SKM-1 (cell line): ENCODE data around the gene MVB12B.

Experiments
- DNase-seq: peaks from one replicate; lab custom pipeline; 2025; ENCODE audit not compliant: unreplicated experiment; lab: John Stamatoyannopoulos, UW

Gene MVB12B

GRCh38 chr9:126501383-126502331 lies 175.0 kb downstream of the MVB12B start:
- no peak for DNase-seq

DNA sequence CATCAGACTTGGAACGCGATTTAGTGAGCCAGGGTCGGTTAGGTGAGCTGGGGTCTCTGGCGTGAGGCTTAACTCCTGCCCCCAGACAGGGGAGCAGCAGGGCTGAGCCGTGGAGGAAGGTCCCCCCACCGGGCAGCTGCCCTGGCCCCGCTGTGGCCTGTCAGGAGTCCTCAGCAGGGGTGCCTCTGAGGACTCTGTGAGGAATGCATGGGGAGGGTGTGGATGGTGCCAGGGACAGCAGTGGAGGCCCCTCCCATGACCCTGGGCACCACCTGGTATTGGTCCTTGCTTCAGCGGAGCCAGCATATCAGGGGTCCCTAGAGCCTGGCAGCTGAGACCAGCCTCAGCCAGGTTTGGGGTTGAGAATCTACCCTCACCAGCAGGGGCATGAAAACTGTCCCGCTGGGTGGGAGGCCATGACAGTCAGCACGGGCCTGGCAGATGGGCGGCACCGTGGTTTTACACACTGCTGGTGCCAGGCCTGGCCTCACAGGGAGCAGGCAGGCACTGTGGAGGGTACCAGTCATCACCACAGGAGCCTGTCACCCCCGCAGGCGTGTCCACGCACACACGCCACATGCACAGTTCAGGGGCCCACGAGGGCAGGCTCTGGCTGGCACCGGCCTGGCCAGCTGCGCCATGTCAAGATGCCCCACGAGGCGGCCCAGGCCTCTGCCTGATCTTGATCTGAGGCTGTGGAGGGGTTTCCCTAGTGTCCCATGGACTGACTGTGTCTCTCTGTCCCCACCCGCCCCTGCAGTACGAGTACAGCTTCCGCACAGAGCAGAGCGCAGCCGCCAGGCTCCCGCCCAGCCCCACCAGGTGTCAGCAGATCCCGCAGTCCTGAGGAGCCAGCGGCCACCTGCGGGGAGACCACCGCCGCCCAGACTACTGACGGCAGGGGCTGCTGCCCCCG lies 176.0 kb downstream of the MVB12B start:
- no peak for DNase-seq

- no peak for DNase-seq
Observed at GRCh38 chr9:126503333-126504085, 176.9 kb downstream of the MVB12B start.

DNA sequence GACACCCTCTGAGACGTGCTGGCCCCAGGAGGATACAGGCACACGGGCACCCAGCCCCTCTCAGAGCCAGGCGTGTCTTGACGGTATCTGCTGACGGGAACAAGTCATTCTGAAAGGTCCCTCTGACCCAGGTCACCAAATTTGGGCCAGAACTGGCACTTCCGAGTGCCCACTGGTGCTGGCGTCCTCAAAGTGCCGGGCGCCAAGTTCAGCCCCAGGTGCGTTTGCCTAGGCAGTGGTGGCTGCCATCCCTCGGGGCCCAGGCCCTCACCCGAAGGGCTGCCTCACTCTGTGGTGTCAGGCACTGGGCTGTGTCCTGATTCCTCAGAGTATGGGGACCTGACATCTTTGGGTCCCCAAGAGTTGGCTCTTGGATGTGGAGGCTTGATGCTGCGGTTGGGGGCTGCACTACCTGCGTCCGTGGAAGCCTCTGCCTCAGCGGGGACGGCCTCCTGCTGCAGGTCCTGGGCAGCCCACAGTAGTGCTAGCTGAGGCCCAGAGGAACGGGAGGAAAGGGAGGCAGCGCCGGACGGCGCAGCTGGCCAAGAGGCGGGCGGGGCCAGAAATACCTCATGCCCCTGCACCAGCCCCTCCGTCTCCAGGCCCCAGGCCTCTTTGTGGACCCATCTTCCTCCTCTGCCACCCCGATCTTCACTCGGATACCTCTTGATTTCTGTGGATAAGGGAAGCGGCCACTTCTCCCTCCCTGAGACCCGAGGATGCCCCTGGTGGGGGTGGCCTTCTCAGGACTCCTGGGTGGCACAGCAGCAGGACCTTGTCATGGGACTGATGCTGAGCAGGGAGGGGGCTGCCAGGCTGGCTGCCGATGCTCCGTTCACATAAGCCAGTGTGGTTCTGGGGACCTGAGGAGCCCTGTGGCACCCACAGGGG lies 177.7 kb downstream of the MVB12B start:
- no peak for DNase-seq

DNA sequence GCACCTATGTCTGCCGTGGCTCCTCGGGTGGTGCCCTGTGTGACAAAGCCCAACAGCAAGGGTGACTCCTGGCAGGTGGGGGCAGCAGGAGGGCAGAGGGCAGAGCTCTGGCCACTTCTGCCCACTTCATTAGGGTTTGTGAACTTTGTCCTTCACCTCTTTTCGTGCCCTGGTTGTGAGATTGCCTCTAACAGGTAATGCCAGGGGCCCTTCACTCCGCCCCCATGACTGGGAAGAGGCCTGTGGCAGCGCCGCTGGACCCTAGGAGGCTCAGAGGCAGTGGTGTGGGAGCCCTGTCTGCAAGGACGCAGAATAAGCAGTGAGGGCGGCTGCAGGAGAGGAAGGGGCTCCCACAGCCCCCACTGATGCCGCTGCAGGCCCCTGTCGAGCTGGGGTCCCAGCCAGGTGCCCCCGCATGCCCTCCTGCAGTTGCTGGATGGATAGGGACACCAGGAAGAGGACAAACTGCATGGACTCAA lies 178.4 kb downstream of the MVB12B start:
- DNase-seq = no peak

DNA sequence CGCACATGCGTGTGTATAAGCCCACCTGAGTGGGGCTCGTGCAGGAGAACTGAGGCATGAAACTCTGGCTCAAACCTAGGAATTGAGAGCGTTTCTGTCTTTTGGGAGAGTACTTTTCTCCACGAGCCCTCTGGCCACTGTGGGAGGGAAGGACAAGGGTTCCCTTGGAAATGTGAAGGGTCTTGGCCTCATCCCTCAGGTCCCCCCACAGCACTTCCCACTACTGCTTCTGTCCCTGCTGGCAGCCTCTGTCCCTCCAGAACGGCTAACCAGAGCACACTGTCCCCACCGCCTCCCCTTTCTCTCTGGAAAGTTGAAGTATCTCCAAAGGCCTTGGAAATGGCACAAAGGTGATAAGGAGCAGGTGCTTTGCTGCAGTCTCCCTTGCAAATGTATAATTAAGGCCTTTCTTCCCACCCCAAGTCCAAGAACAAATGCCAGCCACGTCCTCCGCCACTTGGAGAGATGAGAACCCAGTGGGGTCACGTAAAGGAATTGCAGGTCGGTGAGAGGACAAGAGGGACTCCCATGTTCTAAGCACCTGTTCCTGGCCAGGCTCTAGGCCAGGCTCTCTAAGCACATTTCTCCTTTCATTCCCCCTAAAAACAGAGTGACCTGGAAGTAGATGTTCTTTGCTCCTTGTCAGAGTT lies 179.2 kb downstream of the MVB12B start:
- DNase-seq = no peak

DNA sequence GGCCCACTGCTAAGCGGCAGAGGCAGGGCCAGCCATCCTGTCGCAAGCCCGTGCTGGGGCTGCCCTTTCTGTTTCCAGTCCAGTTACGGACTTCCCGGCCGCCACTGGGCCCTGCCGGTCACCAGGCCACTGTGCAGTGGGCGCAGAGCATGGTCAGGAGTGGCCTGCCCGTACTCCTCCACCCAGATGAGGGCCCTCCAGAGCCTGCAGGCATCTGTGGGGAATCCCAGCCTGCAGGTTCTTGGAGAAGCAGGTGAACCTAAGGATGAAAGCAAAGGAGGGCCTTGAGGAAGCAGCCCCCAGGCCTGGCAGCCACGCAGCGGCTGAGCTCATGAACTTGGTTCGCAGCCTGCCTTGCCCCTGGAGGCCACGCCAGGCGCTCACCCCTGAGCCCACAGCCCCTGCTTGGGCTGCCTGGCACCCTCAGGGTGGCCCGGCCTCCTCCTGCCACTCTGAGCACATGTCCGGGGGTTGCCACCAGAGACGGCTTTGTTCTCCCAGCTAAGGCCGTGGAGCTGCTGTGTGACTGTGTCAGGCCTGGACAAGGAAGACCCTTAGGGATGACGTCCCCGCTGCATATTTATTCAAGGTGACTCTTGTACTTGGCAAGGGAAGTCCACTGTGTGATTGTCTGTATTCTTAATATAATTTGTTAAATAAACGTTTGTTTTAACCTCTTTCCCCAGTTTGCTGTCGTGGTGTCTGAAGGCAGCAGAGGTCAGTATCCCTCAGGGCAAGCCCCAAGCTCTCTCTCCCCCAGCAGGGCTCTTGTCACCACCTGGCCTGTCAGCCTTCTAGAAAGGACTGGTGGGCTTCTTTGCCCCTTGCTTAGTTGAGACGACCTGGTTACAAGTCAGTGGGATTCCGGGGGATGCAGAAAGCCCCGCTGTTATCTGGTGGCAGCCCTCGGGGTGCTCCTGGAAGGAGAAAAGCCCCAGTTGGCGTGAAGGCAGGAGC lies 180.0 kb downstream of the MVB12B start:
- DNase-seq = no peak

DNA sequence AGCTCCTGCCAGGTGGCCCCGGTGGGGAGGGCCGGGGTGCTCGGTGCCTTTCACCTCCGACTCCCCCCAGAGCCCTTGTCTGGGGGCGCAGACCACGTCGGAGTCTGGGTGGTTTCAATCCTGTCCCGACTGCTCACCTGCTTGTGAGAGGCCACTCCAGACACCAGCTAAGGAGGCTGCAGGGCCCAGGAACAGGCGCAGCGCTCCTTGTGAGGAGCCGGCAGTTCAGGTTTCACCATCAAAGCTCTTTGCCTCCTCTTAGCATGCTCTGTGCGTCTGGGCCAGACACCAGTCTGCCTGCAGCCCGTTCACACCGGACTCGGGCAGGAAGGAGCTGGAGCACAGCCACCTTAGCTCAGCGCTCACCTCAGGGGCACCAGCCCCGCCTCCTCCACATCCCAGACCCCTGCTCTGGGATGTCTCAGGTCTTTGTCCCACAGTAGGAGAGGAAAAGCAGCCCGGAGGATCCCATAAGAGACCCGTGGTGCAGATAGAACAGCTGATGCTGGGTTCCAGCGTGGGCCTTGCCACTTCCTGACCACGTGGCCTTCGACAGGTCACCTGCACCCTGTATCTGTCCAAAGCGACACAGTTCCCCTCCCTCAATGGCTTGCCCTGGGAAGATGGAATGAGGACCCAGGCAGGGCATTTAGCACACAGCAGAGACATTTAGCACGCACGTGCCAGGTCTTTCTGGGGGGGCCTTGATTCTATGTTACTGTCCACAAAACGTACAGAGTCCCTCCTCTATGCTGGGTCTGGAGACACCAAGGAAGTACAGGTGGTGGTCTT lies 180.9 kb downstream of the MVB12B start:
- DNase-seq = no peak

- no peak for DNase-seq
Observed at GRCh38 chr9:126508171-126508591, 181.6 kb downstream of the MVB12B start.

- DNase-seq = no peak
Observed at GRCh38 chr9:126508928-126509327, 182.3 kb downstream of the MVB12B start.

GRCh38 chr9:126509718-126510117 lies 183.1 kb downstream of the MVB12B start:
- no peak for DNase-seq

DNA sequence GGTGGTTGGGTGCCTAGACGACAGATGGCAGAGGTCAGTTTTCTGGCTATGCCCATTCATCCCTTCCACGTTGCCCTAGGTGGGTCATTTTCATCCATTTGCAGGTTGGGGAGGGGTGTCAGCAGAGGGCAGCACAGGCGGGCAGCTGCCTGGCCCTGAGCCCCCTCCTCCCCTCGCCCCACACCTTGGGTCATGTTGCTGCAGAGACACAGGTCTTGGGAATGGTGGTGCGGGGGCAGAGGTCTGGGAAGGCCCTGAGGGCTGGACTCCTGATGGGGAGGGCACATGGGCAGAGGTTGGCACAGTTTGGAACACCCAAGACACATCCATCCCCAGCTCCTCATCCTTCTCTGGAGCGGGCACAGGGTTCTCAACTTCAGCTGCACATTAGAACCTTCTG lies 183.9 kb downstream of the MVB12B start:
- DNase-seq = no peak

- no peak for DNase-seq
Observed at GRCh38 chr9:126511411-126511810, 184.8 kb downstream of the MVB12B start.

- no peak for DNase-seq
Observed at GRCh38 chr9:126513159-126514036, 186.8 kb downstream of the MVB12B start.

DNA sequence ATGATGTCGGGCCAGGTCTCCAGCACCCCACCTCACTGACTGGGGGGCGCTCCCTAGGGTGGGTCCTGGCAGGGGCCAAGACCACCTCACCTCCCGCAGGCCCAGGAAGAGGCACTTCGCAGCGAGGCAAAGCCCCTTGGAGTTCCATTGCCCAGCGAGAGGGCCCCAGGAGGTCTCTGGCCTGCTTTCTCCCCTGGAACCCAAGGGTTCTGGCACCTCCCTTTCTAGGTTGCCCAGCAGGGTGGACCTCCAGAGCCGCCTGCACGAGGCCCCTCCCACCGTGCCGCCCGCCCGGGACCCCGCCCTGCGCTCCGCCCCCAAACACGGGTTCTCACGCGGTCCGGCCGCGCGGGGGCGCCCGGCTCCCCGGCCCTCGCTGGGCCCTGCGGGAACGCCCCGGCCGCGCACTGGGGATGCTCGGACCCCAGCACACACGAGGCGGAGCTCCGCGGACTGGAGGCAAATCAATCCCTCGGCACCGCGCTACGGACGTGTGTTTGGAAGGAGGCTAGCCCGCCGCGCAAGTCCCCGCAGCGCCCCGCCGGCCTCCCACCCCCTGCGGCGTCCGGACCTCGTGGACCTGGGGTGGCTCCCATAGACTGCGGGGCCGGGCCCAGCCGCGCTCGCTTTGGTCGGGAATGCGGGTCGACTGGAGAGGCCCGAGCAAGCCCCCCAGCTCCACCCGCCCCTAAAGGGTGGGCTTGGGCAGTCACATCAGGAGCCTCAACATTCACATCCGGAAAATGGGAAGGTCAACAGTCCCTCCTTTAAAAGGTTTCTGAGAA lies 187.6 kb downstream of the MVB12B start:
- DNase-seq = no peak
